ENCODE data around the gene OTULIN.

The OTULIN gene

DNA sequence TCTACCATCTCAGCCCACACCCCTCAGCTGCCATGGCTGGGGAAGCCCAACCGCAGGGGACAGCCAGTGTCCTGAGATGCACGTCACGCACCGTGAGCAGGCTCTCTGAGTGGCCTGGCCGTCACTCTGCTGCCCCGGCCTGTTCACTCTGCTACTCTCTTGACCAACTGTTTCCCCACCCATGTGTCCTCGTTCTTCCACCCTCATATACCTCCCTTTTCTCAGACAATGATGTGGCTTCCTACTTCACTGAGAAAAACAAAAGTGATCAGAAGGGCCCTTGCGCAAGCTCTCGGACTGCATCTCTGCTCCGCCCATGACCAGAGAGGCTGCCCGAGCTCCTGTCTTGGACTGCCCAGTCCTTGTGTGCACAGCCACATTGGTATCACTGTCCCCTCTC lies 47.6 kb downstream of the OTULIN start:
- DNase-seq (ENCODE audit: low spot score), result no peak
- no peak for TF ChIP-seq CTCF (IDR thresholded peaks at IDR 0.05; ENCODE audit: borderline replicate concordance, control extremely low read depth, extremely low read depth, insufficient read depth, missing control alignments)
- in situ Hi-C loops (cut with MboI; ENCODE audit: low sequenced_read_pairs, unreplicated experiment), result no loop called here

DNA sequence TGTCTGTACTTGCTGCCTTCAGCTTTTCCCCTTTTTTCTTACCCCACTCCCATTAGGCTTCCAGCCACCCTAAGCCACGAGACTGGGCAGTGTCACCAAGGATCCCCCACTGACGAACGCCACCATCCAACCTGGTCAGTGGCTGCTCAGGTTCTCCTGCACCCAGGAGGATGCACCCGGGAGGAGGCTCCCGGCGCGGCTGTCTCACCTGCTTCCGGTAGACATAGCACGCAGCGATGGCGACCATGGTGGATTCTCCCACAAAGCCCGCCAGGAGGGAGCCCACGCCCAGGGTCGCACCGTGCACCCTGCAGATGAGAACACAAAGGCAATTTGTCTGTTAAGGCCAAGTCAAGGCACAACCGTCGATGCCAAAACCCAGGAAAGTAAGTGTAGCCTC lies 48.1 kb downstream of the OTULIN start:
- TF ChIP-seq CTCF (IDR thresholded peaks at IDR 0.05; ENCODE audit: borderline replicate concordance, control extremely low read depth, extremely low read depth, insufficient read depth, missing control alignments), result no peak
- DNase-seq (ENCODE audit: low spot score), result no peak
- in situ Hi-C loops (cut with MboI; ENCODE audit: low sequenced_read_pairs, unreplicated experiment), result no loop called here

GRCh38 chr5:14713476-14714390 lies 49.2 kb downstream of the OTULIN start:
- in situ Hi-C loops (cut with MboI; ENCODE audit: low sequenced_read_pairs, unreplicated experiment), result no loop called here
- no peak for DNase-seq (ENCODE audit: low spot score)
- TF ChIP-seq CTCF (IDR thresholded peaks at IDR 0.05; ENCODE audit: borderline replicate concordance, control extremely low read depth, extremely low read depth, insufficient read depth, missing control alignments), result no peak

- in situ Hi-C loops (cut with MboI; ENCODE audit: low sequenced_read_pairs, unreplicated experiment), result no loop called here
- DNase-seq (ENCODE audit: low spot score), result no peak
- TF ChIP-seq CTCF (IDR thresholded peaks at IDR 0.05; ENCODE audit: borderline replicate concordance, control extremely low read depth, extremely low read depth, insufficient read depth, missing control alignments), result no peak
Observed at GRCh38 chr5:14714706-14715105, 50.2 kb downstream of the OTULIN start.

- no peak for TF ChIP-seq CTCF (IDR thresholded peaks at IDR 0.05; ENCODE audit: borderline replicate concordance, control extremely low read depth, extremely low read depth, insufficient read depth, missing control alignments)
- no peak for DNase-seq (ENCODE audit: low spot score)
- in situ Hi-C loops (cut with MboI; ENCODE audit: low sequenced_read_pairs, unreplicated experiment), result no loop called here
Observed at GRCh38 chr5:14715481-14715880, 51.0 kb downstream of the OTULIN start.

DNA sequence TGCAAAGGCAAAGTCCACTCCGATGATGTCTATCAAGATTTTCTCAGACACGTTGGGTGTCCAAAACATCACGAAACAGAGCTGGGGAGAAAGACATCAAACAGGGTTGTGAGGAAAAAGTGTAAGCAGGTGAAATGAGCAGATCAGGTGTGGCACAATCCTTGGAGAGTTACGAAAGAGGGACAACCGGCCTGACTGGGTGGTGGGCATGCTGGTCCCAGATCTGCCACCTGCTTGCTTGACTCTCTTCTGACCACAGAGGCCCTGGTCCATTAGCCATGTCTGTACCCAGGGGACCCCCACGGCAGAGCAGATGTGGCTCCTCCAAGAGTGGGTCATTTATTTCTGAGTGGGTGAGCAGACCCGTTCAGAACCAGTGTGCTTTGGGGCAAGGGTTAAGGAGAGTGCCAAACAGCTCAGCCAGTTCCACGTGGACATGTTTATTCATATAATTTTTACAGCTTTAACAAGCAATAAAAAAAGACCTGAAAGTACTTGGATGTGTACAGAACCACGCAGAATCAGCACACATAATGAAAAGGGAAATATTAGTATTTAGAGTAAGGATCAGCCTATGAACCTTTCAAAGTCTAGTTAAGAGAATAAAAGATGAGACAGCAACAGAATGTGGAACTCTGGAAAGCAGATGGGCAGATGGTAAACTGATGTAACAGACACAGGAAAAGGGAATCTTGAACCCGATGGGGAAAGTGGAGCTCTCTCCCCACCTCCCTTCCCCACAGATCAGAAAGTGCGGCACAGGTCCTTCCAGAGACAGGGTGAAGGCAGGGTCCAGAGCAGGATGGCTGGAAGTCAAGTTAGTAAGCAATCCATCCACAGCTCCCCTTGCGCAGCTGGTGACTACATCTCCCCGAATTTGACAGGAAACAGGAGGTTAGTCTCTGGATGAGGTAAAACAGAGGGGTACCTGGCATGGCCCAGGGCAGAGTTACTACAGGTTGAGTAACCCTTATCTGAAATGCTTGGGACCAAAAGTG lies 52.5 kb downstream of the OTULIN start:
- no peak for TF ChIP-seq CTCF (IDR thresholded peaks at IDR 0.05; ENCODE audit: borderline replicate concordance, control extremely low read depth, extremely low read depth, insufficient read depth, missing control alignments)
- DNase-seq (ENCODE audit: low spot score), result no peak
- in situ Hi-C loops (cut with MboI; ENCODE audit: low sequenced_read_pairs, unreplicated experiment), result no loop called here
